ENCODE data around the gene CUL9. TPM values are rescaled to one million over a fixed set of nuclear protein-coding genes. Genes with fewer than 3 reads are reported as not detected.

Gene CUL9
- total RNA-seq, 1 experiment from 2014 or later: 30.4 TPM

DNA sequence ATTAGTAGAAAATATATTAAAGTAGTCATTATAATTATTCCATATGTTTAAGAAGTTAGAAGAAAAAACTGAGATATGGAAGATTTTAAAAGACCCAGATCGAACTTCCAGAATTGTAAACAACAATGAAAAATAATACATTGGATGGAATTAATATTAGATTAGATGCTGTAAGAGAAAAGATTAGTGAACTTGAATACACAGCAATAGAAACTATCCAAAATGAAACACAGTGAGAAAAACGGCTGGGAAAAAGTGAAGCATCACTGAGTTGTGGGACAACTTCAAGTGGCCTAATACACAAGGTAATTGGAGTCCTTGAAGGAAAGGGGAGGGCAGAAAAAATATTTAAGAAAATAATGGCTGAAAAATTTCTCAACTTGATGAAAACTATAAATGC lies 57.1 kb downstream of the CUL9 start:
- no peaks in the 10 kb centered on the region for H3K79me2 ChIP-seq (ENCODE audit: low read length)
- no TSS peak for BruUV-seq (replicated peaks)
- no peak for TF ChIP-seq CTCF (conservative IDR thresholded peaks at IDR 0.05; ENCODE audit: low read depth, low read length)
- no peaks in the 10 kb centered on the region for H3K9me3 ChIP-seq (ENCODE audit: low read length)
- H3K4me2 ChIP-seq (ENCODE audit: low read length): no peak overlapping the region
- H3K4me3 ChIP-seq (ENCODE audit: low read length): no peak overlapping the region
- no peak overlapping the region for H3K27ac ChIP-seq (ENCODE audit: low read length)
- H2AFZ ChIP-seq (ENCODE audit: low read length): no peak overlapping the region
- ATAC-seq: no peak
- no peaks in the 10 kb centered on the region for H3F3A ChIP-seq (ENCODE audit: low read length, unreplicated experiment)
- no peak overlapping the region for H3K9ac ChIP-seq (ENCODE audit: low read length)
- H3K27me3 ChIP-seq (ENCODE audit: low read length): peaks cover 48% of the 10 kb centered on the region
- POLR2A ChIA-PET (ENCODE audit: unreplicated experiment): interaction anchor here (0.7 kb wide), 1 partner anchor 82 kb away, joined by 21 read pairs; no protein-coding TSS in a partner anchor
- H3K36me3 ChIP-seq (ENCODE audit: low read depth, low read length): no peaks in the 10 kb centered on the region
- H3K9me2 ChIP-seq (replicated peaks; ENCODE audit: low read length): no peaks in the 10 kb centered on the region
- H3K4me1 ChIP-seq (ENCODE audit: insufficient read depth, low read length): no peaks in the 10 kb centered on the region
- intact Hi-C loops (cut with micrococcal nuclease): no loop called here
- DNase-seq: no peak
- no peaks in the 10 kb centered on the region for H4K20me1 ChIP-seq (ENCODE audit: low read length)
- CTCF ChIA-PET: no interaction called here

GRCh38 chr6:43240950-43241349 lies 59.0 kb downstream of the CUL9 start:
- Histone ChIP-seq H3K27ac (ENCODE audit: low read length) (no peak overlapping the region), H3K79me2 (ENCODE audit: low read length) (no peaks in the 10 kb centered on the region), H4K20me1 (ENCODE audit: low read length) (no peaks in the 10 kb centered on the region), H3K4me2 (ENCODE audit: low read length) (no peak overlapping the region), H3K36me3 (ENCODE audit: low read depth, low read length) (no peaks in the 10 kb centered on the region), H3K9ac (ENCODE audit: low read length) (no peak overlapping the region), H3K9me3 (ENCODE audit: low read length) (no peaks in the 10 kb centered on the region), H2AFZ (ENCODE audit: low read length) (no peak overlapping the region), H3F3A (ENCODE audit: low read length, unreplicated experiment) (no peaks in the 10 kb centered on the region), H3K27me3 (ENCODE audit: low read length) (peaks cover 56% of the 10 kb centered on the region), H3K9me2 (replicated peaks; ENCODE audit: low read length) (no peaks in the 10 kb centered on the region), H3K4me1 (ENCODE audit: insufficient read depth, low read length) (no peaks in the 10 kb centered on the region), H3K4me3 (ENCODE audit: low read length) (no peak overlapping the region)
- intact Hi-C loops (cut with micrococcal nuclease): no loop called here
- ATAC-seq (no peak), DNase-seq (no peak)
- TF ChIP-seq CTCF (conservative IDR thresholded peaks at IDR 0.05; ENCODE audit: low read depth, low read length) (no peak), EZH2 (IDR thresholded peaks at IDR 0.05; ENCODE audit: low read length, unreplicated experiment) (no peak), EZH2phosphoT487 (IDR thresholded peaks at IDR 0.05; ENCODE audit: borderline replicate concordance, low read length) (no peak)
- BruUV-seq (replicated peaks): no TSS peak
- ChIA-PET CTCF (no interaction called here), POLR2A (ENCODE audit: unreplicated experiment) (no interaction called here)

DNA sequence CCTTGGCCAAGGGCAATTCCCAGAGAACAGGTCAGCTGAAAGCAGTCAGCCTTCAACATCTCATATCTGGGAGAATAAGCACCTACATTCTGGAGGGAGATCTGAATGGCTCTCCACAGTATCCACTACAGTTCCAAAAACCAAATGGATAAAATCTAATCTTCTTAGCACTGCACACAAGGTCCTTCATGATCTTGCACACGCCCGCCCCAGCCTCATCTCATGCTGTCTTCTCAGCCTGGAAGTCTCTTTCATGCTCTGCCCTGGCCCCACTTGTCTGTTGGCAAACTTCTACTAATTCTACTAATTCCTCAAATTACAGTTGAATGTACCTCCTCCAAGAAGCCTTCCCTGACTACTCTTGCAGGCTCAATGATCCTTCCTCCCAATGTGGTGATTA lies 59.5 kb downstream of the CUL9 start:
- BruUV-seq (replicated peaks): no TSS peak
- Histone ChIP-seq H2AFZ (ENCODE audit: low read length) (no peak overlapping the region), H3K79me2 (ENCODE audit: low read length) (no peaks in the 10 kb centered on the region), H3K4me3 (ENCODE audit: low read length) (no peak overlapping the region), H3K36me3 (ENCODE audit: low read depth, low read length) (no peaks in the 10 kb centered on the region), H3K9me2 (replicated peaks; ENCODE audit: low read length) (no peaks in the 10 kb centered on the region), H3K9ac (ENCODE audit: low read length) (no peak overlapping the region), H3K9me3 (ENCODE audit: low read length) (no peaks in the 10 kb centered on the region), H3K27ac (ENCODE audit: low read length) (no peak overlapping the region), H3K4me1 (ENCODE audit: insufficient read depth, low read length) (no peaks in the 10 kb centered on the region), H4K20me1 (ENCODE audit: low read length) (no peaks in the 10 kb centered on the region), H3K27me3 (ENCODE audit: low read length) (peaks cover 56% of the 10 kb centered on the region), H3K4me2 (ENCODE audit: low read length) (no peak overlapping the region), H3F3A (ENCODE audit: low read length, unreplicated experiment) (no peaks in the 10 kb centered on the region)
- ATAC-seq: no peak
- DNase-seq: no peak
- intact Hi-C loops (cut with micrococcal nuclease): no loop called here
- POLR2A ChIA-PET (ENCODE audit: unreplicated experiment): no interaction called here
- TF ChIP-seq CTCF (conservative IDR thresholded peaks at IDR 0.05; ENCODE audit: low read depth, low read length): no peak
- TF ChIP-seq EZH2phosphoT487 (IDR thresholded peaks at IDR 0.05; ENCODE audit: borderline replicate concordance, low read length): no peak
- TF ChIP-seq EZH2 (IDR thresholded peaks at IDR 0.05; ENCODE audit: low read length, unreplicated experiment): no peak
- CTCF ChIA-PET: no interaction called here
